ENCODE data around the gene TBXAS1. TPM values are rescaled to one million over a fixed set of nuclear protein-coding genes. Genes with fewer than 3 reads are reported as not detected.

Gene TBXAS1
- total and polyA plus RNA-seq, 2 donors (not counting 3 experiments of a cell fraction or from before 2014, with no cell fraction given) = 2.1 to 4.3 TPM

GRCh38 chr7:139857791-139858190 is 28.7 kb downstream of the TBXAS1 start:
- FAIRE-seq = no peak
- Histone ChIP-seq H4K20me1 (replicated peaks; ENCODE audit: control insufficient read depth, extremely low read depth, insufficient read depth, low read length) (no peaks in the 10 kb centered on the region), H3K9ac (replicated peaks; ENCODE audit: extremely low read depth, insufficient read depth, low read length) (no peak overlapping the region), H2AFZ (ENCODE audit: low read depth, low read length) (no peak overlapping the region), H3K4me3 (replicated peaks in 1 of 3; ENCODE audit: insufficient read depth in 1 of 3, low read depth in 1 of 3, low read length in 3 of 3) (no peak overlapping the region), H3K4me1 (ENCODE audit: control insufficient read depth, extremely low read depth, insufficient read depth, low read length) (no peaks in the 10 kb centered on the region), H3K9me1 (replicated peaks; ENCODE audit: control insufficient read depth, extremely low read depth, insufficient read depth, low read length) (no peaks in the 10 kb centered on the region), H3K27me3 (ENCODE audit: control insufficient read depth in 2 of 2, insufficient read depth in 2 of 2, low read length in 2 of 2) (peaks cover 2% of the 10 kb centered on the region in 2 experiments), H3K79me2 (ENCODE audit: control insufficient read depth, insufficient read depth, low read length) (no peaks in the 10 kb centered on the region), H3K9me3 (replicated peaks; ENCODE audit: control insufficient read depth, insufficient read depth, low read length) (no peaks in the 10 kb centered on the region), H3K27ac (ENCODE audit: insufficient read depth, low read depth, low read length) (no peak overlapping the region), H3K36me3 (ENCODE audit: control insufficient read depth in 2 of 2, extremely low read depth in 1 of 2, insufficient read depth in 2 of 2, low read length in 2 of 2) (no peaks in the 10 kb centered on the region), H3K4me2 (ENCODE audit: insufficient read depth, low read length) (no peak overlapping the region)
- dilution Hi-C loops (cut with MboI; ENCODE audit: extremely low pct_ligation_motif_present, low sequenced_read_pairs) = no loop called here
- intact Hi-C loops (cut with micrococcal nuclease) = no loop called here
- no peak for DNase-seq (ENCODE audit: low read depth, low spot score)
- TF ChIP-seq POLR2A (IDR thresholded peaks at IDR 0.05; ENCODE audit: low read depth, low read length) (no peak), GATA2 (IDR thresholded peaks at IDR 0.05; ENCODE audit: insufficient read depth, insufficient read length, low read depth, low read length) (no peak), POLR2AphosphoS5 (IDR thresholded peaks at IDR 0.05; ENCODE audit: insufficient read depth, low read depth, low read length) (no peak), MYC (IDR thresholded peaks at IDR 0.05; ENCODE audit: low read depth, low read length) (no peak), EZH2 (IDR thresholded peaks at IDR 0.05; ENCODE audit: borderline replicate concordance, low read depth, low read length, severe bottlenecking) (no peak), JUN (IDR thresholded peaks at IDR 0.05; ENCODE audit: borderline replicate concordance, insufficient read depth, insufficient read length, low read depth) (no peak), MAX (IDR thresholded peaks at IDR 0.05; ENCODE audit: insufficient read depth, insufficient read length) (no peak), CTCF (IDR thresholded peaks at IDR 0.05; ENCODE audit: extremely low read depth in 1 of 2, insufficient read depth in 1 of 2, low read depth in 1 of 2, low read length in 2 of 2) (no peak), FOS (IDR thresholded peaks at IDR 0.05; ENCODE audit: borderline replicate concordance, insufficient read depth, low read length) (no peak)
- BruUV-seq (replicated peaks) = no TSS peak
- ChIA-PET CTCF (no interaction called here), POLR2A (no interaction called here)
